Uterus (tissue), 4 donors: Measurements from ENCODE around the gene RFXAP. TPM values are rescaled to one million over a fixed set of nuclear protein-coding genes. Genes with fewer than 3 reads are reported as not detected.

ENCODE experiments used
- DNase-seq, 2 donors: peaks; one replicate each; pipeline ENCODE4 v3.0.0-alpha.2; 2019 to 2020
- H3K27ac ChIP-seq, 2 donors: fragments of 200-600 bp; sonication (generic); 1 replicate in 1 of 2; 2 replicates in 1 of 2; pipeline ENCODE4 v1.5.1; 2016 to 2018
- H3K27me3 ChIP-seq, 2 donors: fragments of 200-600 bp; sonication (generic); one replicate each; pipeline ENCODE4 v1.5.1; 2018 to 2019; ENCODE audit warnings: control low read depth in 1 of 2
- H3K36me3 ChIP-seq, 2 donors: fragments of 200-600 bp; sonication (generic); one replicate each; pipeline ENCODE4 v1.5.1; 2019; ENCODE audit warnings: control low read depth in 1 of 2
- H3K4me1 ChIP-seq, 2 donors: fragments of 200-600 bp; sonication (generic); one replicate each; pipeline ENCODE4 v1.5.1; 2018 to 2019; ENCODE audit warnings: control low read depth in 1 of 2
- H3K4me3 ChIP-seq, 2 donors: fragments of 200-600 bp; sonication (generic); 1 replicate in 1 of 2; 2 replicates in 1 of 2; pipeline ENCODE4 v1.5.1; 2018 to 2019; ENCODE audit warnings: mild to moderate bottlenecking in 1 of 2
- H3K9me3 ChIP-seq, 2 donors: fragments of 200-600 bp; sonication (generic); one replicate each; pipeline ENCODE4 v1.5.1; 2019; ENCODE audit warnings: control low read depth in 1 of 2
- CTCF ChIP-seq, 4 experiments: fragments of 200-600 bp in 2 of 4; fragments of 450-650 bp in 2 of 4; sonication (generic) in 2 of 4; IDR thresholded peaks; one replicate each; pipeline ENCODE4 v1.5.1; 2016 to 2019; ENCODE audit warnings: antibody characterized with exemption in 4 of 4, mild to moderate bottlenecking in 2 of 4, moderate library complexity in 1 of 4
- POLR2A ChIP-seq, 2 donors: fragments of 450-650 bp; IDR thresholded peaks; one replicate each; pipeline ENCODE4 v1.6.1; 2016; ENCODE audit warnings: antibody characterized with exemption in 2 of 2, mild to moderate bottlenecking in 1 of 2, moderate library complexity in 1 of 2
- intact Hi-C: fragments of 100-400 bp; cut with DNase I; formaldehyde crosslinking; loops from one replicate; pipeline ENCODE4 v1.15.1; 2023; ENCODE audit warnings: low total_unique reads
- total RNA-seq, 4 donors: library from RNA; depleted of rRNA in 3 of 4; stranded (reverse); fragments of >200 nt in 3 of 4; gene quantifications; one replicate each; pipeline versions ENCODE4 v1.1.0 to v1.2.4, GENCODE V29; 2014 to 2023
- donor health status: DM: yes; HTN: yes; CAD: no.

The RFXAP gene
- total RNA-seq, 4 donors from 2014 or later = 5.4 to 15.6 (median 12.0) TPM

GRCh38 chr13:36813225-36813624, 5.8 kb upstream of the RFXAP start:
- intact Hi-C loops = no loop called here

GRCh38 chr13:36814465-36814864, 4.6 kb upstream of the RFXAP start:
- intact Hi-C loops = no loop called here
- no peaks in the 10 kb centered on the region for H3K9me3 ChIP-seq
- H3K4me3 ChIP-seq = no peak overlapping the region
- H3K27me3 ChIP-seq = no peaks in the 10 kb centered on the region
- H3K36me3 ChIP-seq = no peaks in the 10 kb centered on the region
- no peak overlapping the region for H3K27ac ChIP-seq
- TF ChIP-seq POLR2A (IDR thresholded peaks at IDR 0.05) = no peak
- TF ChIP-seq CTCF (IDR thresholded peaks at IDR 0.05) = no peak
- H3K4me1 ChIP-seq = no peaks in the 10 kb centered on the region
- no peak for DNase-seq

More at GRCh38 chr13:36813225-36813624, 5.8 kb upstream of the RFXAP start:
- Histone ChIP-seq H3K27ac (no peak overlapping the region), H3K36me3 (no peaks in the 10 kb centered on the region), H3K4me3 (no peak overlapping the region), H3K4me1 (no peaks in the 10 kb centered on the region), H3K9me3 (no peaks in the 10 kb centered on the region), H3K27me3 (no peaks in the 10 kb centered on the region)
- no peak for DNase-seq
- no peak for TF ChIP-seq CTCF (IDR thresholded peaks at IDR 0.05)
- TF ChIP-seq POLR2A (IDR thresholded peaks at IDR 0.05) = no peak

- H3K36me3 ChIP-seq = no peaks in the 10 kb centered on the region
- H3K9me3 ChIP-seq = no peaks in the 10 kb centered on the region
- H3K27me3 ChIP-seq = no peaks in the 10 kb centered on the region
- H3K4me1 ChIP-seq = no peaks in the 10 kb centered on the region
- no peak overlapping the region for H3K27ac ChIP-seq
- intact Hi-C loops = no loop called here
- no peak overlapping the region for H3K4me3 ChIP-seq
- TF ChIP-seq POLR2A (IDR thresholded peaks at IDR 0.05) (no peak), CTCF (IDR thresholded peaks at IDR 0.05) (no peak)
- DNase-seq = no peak
These were observed 4.0 kb upstream of the RFXAP start for GRCh38 chr13:36815062-36815461.

GRCh38 chr13:36817996-36818803, 822 bp upstream of the RFXAP start:
- intact Hi-C loops = no loop called here
- H3K27ac ChIP-seq = peak overlapping the region; percentile 75 to 80
- TF ChIP-seq CTCF (IDR thresholded peaks at IDR 0.05) (no peak), POLR2A (IDR thresholded peaks at IDR 0.05) (no peak)

GRCh38 chr13:36819739-36820090, 693 bp downstream of the RFXAP start:
- DNase-seq = no peak
- H3K9me3 ChIP-seq = no peaks in the 10 kb centered on the region
- no peaks in the 10 kb centered on the region for H3K36me3 ChIP-seq
- H3K4me3 ChIP-seq = peak overlapping the region; percentile 68 to 81
- peak overlapping the region; percentile 75 to 80 for H3K27ac ChIP-seq
- intact Hi-C loops = no loop called here
- H3K4me1 ChIP-seq = no peaks in the 10 kb centered on the region
- H3K27me3 ChIP-seq = no peaks in the 10 kb centered on the region
- no peak for TF ChIP-seq POLR2A (IDR thresholded peaks at IDR 0.05)
- TF ChIP-seq CTCF (IDR thresholded peaks at IDR 0.05) = no peak

More at GRCh38 chr13:36817996-36818803, 822 bp upstream of the RFXAP start:
- DNase-seq = no peak
- Histone ChIP-seq H3K4me3 (peak overlapping the region; percentile 68 to 81), H3K4me1 (no peaks in the 10 kb centered on the region), H3K9me3 (no peaks in the 10 kb centered on the region), H3K27me3 (no peaks in the 10 kb centered on the region), H3K36me3 (no peaks in the 10 kb centered on the region)
